Body of pancreas (tissue), 4 donors: ENCODE results near the gene MAP3K5. TPM values are rescaled to one million over a fixed set of nuclear protein-coding genes. Genes with fewer than 3 reads are reported as not detected.

Experiments used
- ATAC-seq: fragments of 150-250 bp; one replicate; pipeline ENCODE4 v1.9.1; 2016
- DNase-seq, 4 donors: peaks; one replicate each; pipeline ENCODE4 v3.0.0-alpha.2; 2019
- H3K27ac ChIP-seq, 4 donors: fragments of 200-600 bp; sonication (generic); 1 replicate in 3 of 4; 2 replicates in 1 of 4; pipeline versions ENCODE4 v1.5.1 to v1.6.1; 2016 to 2019; ENCODE audit warnings: mild to moderate bottlenecking in 1 of 4, mixed read lengths in 1 of 4, moderate library complexity in 1 of 4
- H3K27me3 ChIP-seq, 2 donors: fragments of 200-600 bp; sonication (generic); one replicate each; pipeline ENCODE4 v1.6.0; 2016; ENCODE audit warnings: mild to moderate bottlenecking in 1 of 2
- H3K36me3 ChIP-seq, 2 donors: fragments of 200-600 bp; sonication (generic); replicated peaks in 1 of 2; 2 replicates each; pipeline ENCODE4 v1.5.1; 2016; ENCODE audit warnings: low read depth in 2 of 2; ENCODE audit not compliant: insufficient read depth in 1 of 2
- H3K4me1 ChIP-seq: fragments of 200-600 bp; sonication (generic); one replicate; pipeline ENCODE4 v1.6.0; 2016
- H3K4me3 ChIP-seq, 2 donors: fragments of 200-600 bp; sonication (generic); 1 replicate in 1 of 2; 2 replicates in 1 of 2; pipeline ENCODE4 v1.5.1; 2016 to 2019
- H3K9me3 ChIP-seq, 3 donors: fragments of 200-600 bp; sonication (generic); 1 replicate in 2 of 3; 2 replicates in 1 of 3; pipeline ENCODE4 v1.5.1; 2016
- POLR2A ChIP-seq, 3 donors: fragments of 450-650 bp; IDR thresholded peaks; one replicate each; pipeline ENCODE4 v1.6.1; 2016; ENCODE audit warnings: antibody characterized with exemption in 3 of 3, mild to moderate bottlenecking in 2 of 3
- WGBS, 2 donors: methylation state at CpG; one replicate each; pipeline ENCODE4 v1.1.5; 2017; 5-methylcytosine and 5-hydroxymethylcytosine counted together
- intact Hi-C: fragments of 100-400 bp; cut with DNase I; formaldehyde crosslinking; loops from one replicate; pipeline ENCODE4 v1.15.1; 2023
- total RNA-seq, 2 donors: library from RNA; depleted of rRNA; stranded (reverse); fragments of >200 nt; gene quantifications; one replicate each; pipeline ENCODE4 v1.1.0, GENCODE V29; 2016
- TF ChIP-seq, protein P1 (sequence below), 7 experiments: fragments of 450-650 bp in 4 of 7; fragments of 200-600 bp in 3 of 7; sonication (generic) in 3 of 7; IDR thresholded peaks; one replicate each; pipeline ENCODE4 v1.5.1; 2016 to 2019; ENCODE audit warnings: antibody characterized with exemption in 7 of 7

MAP3K5 gene
- total RNA-seq, 2 donors from 2014 or later, result 33.7 to 36.9 TPM

DNA sequence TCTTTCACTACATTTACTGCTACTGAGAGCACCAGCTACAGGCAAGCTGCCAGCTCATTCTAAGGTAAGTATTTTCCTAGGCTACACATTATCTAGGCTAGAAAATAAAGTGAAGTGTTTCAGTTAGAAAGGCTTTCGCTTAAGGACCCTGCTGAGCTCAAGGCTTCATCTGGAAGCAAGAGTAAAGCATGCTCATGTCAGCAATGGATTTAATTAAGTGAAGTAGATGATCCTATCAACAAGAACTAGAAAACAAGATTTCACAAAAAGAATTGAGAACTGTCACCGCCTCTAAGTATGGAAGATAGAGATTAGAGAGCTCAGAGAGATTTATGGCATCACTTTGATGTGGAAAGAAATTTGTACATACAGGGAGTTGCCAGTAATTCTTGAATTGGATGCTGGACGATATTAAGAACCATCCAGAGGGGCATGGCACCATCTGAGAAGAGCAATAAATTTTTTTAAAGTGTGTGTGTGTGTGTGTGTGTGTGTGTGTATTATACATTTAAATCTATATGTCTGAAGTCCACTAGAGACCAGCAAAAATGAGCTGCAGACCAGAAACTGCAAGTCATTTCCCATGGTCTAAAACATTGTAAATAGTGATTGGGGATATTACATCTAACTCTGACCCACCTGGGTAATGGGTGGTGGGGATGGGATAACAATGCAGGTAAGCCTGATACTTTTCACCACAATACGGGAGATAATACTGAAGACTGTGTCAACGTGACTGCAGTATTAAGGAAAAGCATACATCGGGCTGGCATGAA, 136.8 kb downstream of the MAP3K5 start:
- intact Hi-C loops, result no loop called here
- no peak for ATAC-seq
- peak overlapping the region in 2 of 4 donors; percentile 23 to 60 for H3K27ac ChIP-seq

DNA sequence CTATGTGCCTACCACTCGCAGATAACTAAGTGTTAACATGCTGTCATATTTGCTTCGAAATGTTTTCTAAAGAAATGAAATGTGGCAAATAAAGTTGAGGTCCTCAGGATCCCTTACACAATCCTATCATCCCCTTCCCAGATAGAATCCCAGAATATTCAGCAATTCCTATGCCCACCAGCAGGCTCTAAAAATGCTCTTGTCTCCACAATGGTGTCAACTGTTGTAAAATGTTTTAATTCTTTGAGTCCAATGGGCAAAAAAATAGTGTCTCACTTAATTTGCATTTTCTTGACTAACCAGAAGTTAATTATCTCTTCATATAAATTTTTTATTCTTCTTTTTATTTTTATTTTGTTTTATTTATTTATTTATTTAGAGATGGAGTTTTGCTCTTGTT, 138.2 kb downstream of the MAP3K5 start:
- Histone ChIP-seq H3K27me3 (no peaks in the 10 kb centered on the region), H3K4me1 (peaks cover 52% of the 10 kb centered on the region), H3K9me3 (no peaks in the 10 kb centered on the region), H3K4me3 (no peak overlapping the region), H3K27ac (peak overlapping the region in 2 of 4 donors; percentile 27 to 60), H3K36me3 (peaks cover 0 to 10% of the 10 kb centered on the region in 2 donors)
- no peak for DNase-seq
- 34 to 63% methylated on average over 2 of the region's 2 CpGs for WGBS, 2 donors
- TF ChIP-seq, protein P1, sequence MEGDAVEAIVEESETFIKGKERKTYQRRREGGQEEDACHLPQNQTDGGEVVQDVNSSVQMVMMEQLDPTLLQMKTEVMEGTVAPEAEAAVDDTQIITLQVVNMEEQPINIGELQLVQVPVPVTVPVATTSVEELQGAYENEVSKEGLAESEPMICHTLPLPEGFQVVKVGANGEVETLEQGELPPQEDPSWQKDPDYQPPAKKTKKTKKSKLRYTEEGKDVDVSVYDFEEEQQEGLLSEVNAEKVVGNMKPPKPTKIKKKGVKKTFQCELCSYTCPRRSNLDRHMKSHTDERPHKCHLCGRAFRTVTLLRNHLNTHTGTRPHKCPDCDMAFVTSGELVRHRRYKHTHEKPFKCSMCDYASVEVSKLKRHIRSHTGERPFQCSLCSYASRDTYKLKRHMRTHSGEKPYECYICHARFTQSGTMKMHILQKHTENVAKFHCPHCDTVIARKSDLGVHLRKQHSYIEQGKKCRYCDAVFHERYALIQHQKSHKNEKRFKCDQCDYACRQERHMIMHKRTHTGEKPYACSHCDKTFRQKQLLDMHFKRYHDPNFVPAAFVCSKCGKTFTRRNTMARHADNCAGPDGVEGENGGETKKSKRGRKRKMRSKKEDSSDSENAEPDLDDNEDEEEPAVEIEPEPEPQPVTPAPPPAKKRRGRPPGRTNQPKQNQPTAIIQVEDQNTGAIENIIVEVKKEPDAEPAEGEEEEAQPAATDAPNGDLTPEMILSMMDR (IDR thresholded peaks at IDR 0.05), result peak in 3 of 7 experiments; percentile 20 to 29 (median 23)
- no peak for TF ChIP-seq POLR2A (IDR thresholded peaks at IDR 0.05)
- intact Hi-C loops, result no loop called here
- ATAC-seq, result no peak

More for the DNA sequence above, 136.8 kb downstream of the MAP3K5 start:
- 50 to 55% methylated on average over 6 of the region's 6 CpGs for WGBS, 2 donors
- Histone ChIP-seq H3K36me3 (peaks cover 0 to 8% of the 10 kb centered on the region in 2 donors), H3K27me3 (no peaks in the 10 kb centered on the region), H3K4me3 (no peak overlapping the region), H3K9me3 (no peaks in the 10 kb centered on the region), H3K4me1 (peaks cover 50% of the 10 kb centered on the region)
- TF ChIP-seq POLR2A (IDR thresholded peaks at IDR 0.05), result no peak
- TF ChIP-seq, protein P1 (IDR thresholded peaks at IDR 0.05), result no peak
- DNase-seq, result peak in 2 of 4 donors; percentile 23 to 55

DNA sequence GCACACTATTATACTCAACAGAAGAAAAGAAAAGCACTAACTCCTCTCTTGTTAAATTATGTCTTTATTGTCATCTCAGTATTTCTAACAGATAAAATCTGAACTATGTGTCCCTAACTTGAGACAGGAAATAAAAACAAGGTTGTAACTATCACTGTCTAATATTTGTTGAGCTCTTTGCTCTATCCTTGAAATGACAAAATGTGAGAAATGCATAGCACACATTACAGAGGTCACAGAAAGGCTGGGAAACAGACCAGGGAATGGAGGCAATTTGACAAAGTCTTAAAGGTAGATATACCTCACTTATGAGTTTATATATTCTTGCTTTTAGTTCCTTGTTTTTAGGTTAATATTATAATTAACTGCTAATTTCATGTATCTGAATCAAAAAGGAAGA, 139.6 kb downstream of the MAP3K5 start:
- Histone ChIP-seq H3K4me3 (no peak overlapping the region), H3K9me3 (no peaks in the 10 kb centered on the region), H3K36me3 (peaks cover 0 to 5% of the 10 kb centered on the region in 2 donors), H3K27me3 (no peaks in the 10 kb centered on the region), H3K4me1 (peaks cover 66% of the 10 kb centered on the region), H3K27ac (peak overlapping the region in 2 of 4 donors; percentile 27 to 60)
- TF ChIP-seq, protein P1 (IDR thresholded peaks at IDR 0.05), result no peak
- TF ChIP-seq POLR2A (IDR thresholded peaks at IDR 0.05), result no peak
- DNase-seq (no peak), ATAC-seq (peak; percentile 62)
- intact Hi-C loops, result no loop called here

DNA sequence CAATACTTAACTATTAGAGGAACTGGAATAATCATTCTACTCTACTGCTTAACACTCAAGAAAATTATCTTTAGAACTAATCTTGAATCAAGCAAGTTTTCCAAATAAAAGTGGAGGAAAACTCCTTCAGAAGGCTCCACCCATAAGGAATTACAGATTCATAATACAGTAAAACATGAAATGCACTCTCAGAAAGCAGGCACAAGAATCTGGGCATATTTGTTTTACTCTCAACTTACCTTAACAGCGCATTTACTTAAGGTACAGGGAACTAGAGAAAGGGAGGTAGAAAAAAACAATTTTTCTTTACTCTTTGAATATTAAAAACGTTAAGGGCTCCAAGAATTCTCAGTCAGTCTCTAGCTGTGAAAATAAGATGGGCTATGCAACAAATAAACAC, 140.3 kb downstream of the MAP3K5 start:
- H3K27me3 ChIP-seq, result no peaks in the 10 kb centered on the region
- H3K27ac ChIP-seq, result peak overlapping the region in 2 of 4 donors; percentile 27 to 60
- H3K4me3 ChIP-seq, result no peak overlapping the region
- DNase-seq, result no peak
- H3K36me3 ChIP-seq, result peaks cover 0 to 5% of the 10 kb centered on the region in 2 donors
- TF ChIP-seq, protein P1 (IDR thresholded peaks at IDR 0.05), result no peak
- no peak for TF ChIP-seq POLR2A (IDR thresholded peaks at IDR 0.05)
- no peaks in the 10 kb centered on the region for H3K9me3 ChIP-seq
- no peak for ATAC-seq
- peaks cover 73% of the 10 kb centered on the region for H3K4me1 ChIP-seq
- 58% methylated on average over 2 of the region's 2 CpGs for WGBS, 2 donors
- intact Hi-C loops, result no loop called here
